ENCODE results near the gene INTS7.

- TF ChIP-seq MAX (IDR thresholded peaks at IDR 0.05) (no peak), CTCF (IDR thresholded peaks at IDR 0.05; ENCODE audit: low read depth, low read length, missing input control) (no peak), TAF1 (conservative IDR thresholded peaks at IDR 0.05) (no peak), REST (IDR thresholded peaks at IDR 0.05) (no peak), YY1 (IDR thresholded peaks at IDR 0.05) (no peak), RAD21 (IDR thresholded peaks at IDR 0.05) (no peak), EGR1 (IDR thresholded peaks at IDR 0.05; ENCODE audit: low read depth in 2 of 2) (no peak)
These were observed 39.0 kb upstream of the INTS7 start for GRCh38 chr1:212074313-212074712.
